Activated CD4-positive, alpha-beta memory T cell treated with anti-CD3 and anti-CD28 coated beads, Interleukin-2, amount 10 ng/mL, durations not matched to agents 7 days and 5 days (primary cell): Measurements from ENCODE around the gene TAPT1. TPM values are rescaled to one million over a fixed set of nuclear protein-coding genes. Genes with fewer than 3 reads are reported as not detected.
A peak's percentile ranks its signal among the peaks of the same experiment; 100 is the strongest.

Source experiments
- CTCF ChIA-PET: fragments of 350-600 bp; sonication (Branson Sonifier 250); formaldehyde crosslinking; loops from one replicate; lab custom pipeline; 2021; ENCODE audit warnings: antibody characterized with exemption, inconsistent platforms; lab: Charles Lee
- POLR2A ChIA-PET: fragments of 350-600 bp; sonication (Branson Sonifier 250); formaldehyde crosslinking; loops from one replicate; lab custom pipeline; 2021; ENCODE audit warnings: antibody characterized with exemption; lab: Charles Lee
- DNase-seq: peaks from one replicate; pipeline ENCODE4 v3.0.0-alpha.2; 2020
- H3K27ac Mint-ChIP-seq: one replicate; pipeline ENCODE4 v1.8.0; 2021; ENCODE audit warnings: mild to moderate bottlenecking, mixed read lengths
- H3K27me3 Mint-ChIP-seq: one replicate; pipeline ENCODE4 v1.8.0; 2021; ENCODE audit warnings: mixed read lengths
- H3K36me3 Mint-ChIP-seq: one replicate; pipeline ENCODE4 v1.8.0; 2021; ENCODE audit warnings: low read depth, mixed read lengths
- H3K4me1 Mint-ChIP-seq: one replicate; pipeline ENCODE4 v1.8.0; 2021; ENCODE audit warnings: mixed read lengths
- H3K4me3 Mint-ChIP-seq: one replicate; pipeline ENCODE4 v1.8.0; 2021; ENCODE audit warnings: mild to moderate bottlenecking, mixed read lengths
- H3K9me3 Mint-ChIP-seq: one replicate; pipeline ENCODE4 v1.8.0; 2021; ENCODE audit warnings: mixed read lengths
- total RNA-seq, 2 experiments: library from RNA; stranded (reverse); gene quantifications; one replicate each; pipeline ENCODE4 v1.2.3, GENCODE V29; 2021

TAPT1 gene
- total RNA-seq, 2 experiments from 2014 or later, result 44.2 to 52.6 TPM

- DNase-seq, result no peak
- no peak overlapping the region for H3K4me3 Mint-ChIP-seq
- peaks cover 46% of the 10 kb centered on the region for H3K4me1 Mint-ChIP-seq
- ChIA-PET CTCF (interaction anchor here (1.1 kb wide), 1 partner anchor 222 kb away, joined by 3 read pairs; no protein-coding TSS in a partner anchor), POLR2A (no interaction called here)
- peak overlapping the region; percentile 3 for H3K27ac Mint-ChIP-seq
- no peaks in the 10 kb centered on the region for H3K27me3 Mint-ChIP-seq
- no peaks in the 10 kb centered on the region for H3K9me3 Mint-ChIP-seq
- peaks cover 27% of the 10 kb centered on the region for H3K36me3 Mint-ChIP-seq
These were observed 3.2 kb downstream of the TAPT1 start for GRCh38 chr4:16222957-16223527.

DNA sequence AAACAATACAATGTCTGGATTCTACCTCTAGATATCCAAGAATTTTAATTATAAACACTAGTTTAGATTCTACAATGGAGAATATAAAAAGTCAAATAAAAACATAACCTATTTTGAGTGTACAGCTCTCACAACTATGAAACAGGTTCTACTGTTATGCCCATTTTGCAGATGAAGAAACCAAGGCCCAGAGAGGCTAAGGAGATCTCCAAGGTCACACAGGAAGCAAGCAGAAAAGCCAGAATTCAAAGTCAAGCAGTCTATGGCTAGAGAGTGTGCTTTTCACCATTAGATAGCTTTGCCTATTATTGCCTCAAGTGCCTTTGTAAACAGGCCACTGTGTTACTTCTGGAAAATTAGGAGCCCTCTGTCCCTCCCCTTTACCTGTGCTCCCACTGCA, 7.3 kb downstream of the TAPT1 start:
- Mint-ChIP-seq H3K27ac (no peak overlapping the region), H3K36me3 (peaks cover 47% of the 10 kb centered on the region), H3K9me3 (no peaks in the 10 kb centered on the region), H3K27me3 (no peaks in the 10 kb centered on the region), H3K4me3 (no peak overlapping the region), H3K4me1 (peaks cover 55% of the 10 kb centered on the region)
- POLR2A ChIA-PET, result interaction anchor here (0.9 to 1.9 kb wide), 2 partner anchors 9 to 15 kb away, joined by 3 to 7 read pairs; no protein-coding TSS in a partner anchor
- CTCF ChIA-PET, result interaction anchor here (2.2 to 2.3 kb wide), 2 partner anchors 10 to 13 kb away, joined by 8 to 18 read pairs; no protein-coding TSS in a partner anchor
- DNase-seq, result no peak

GRCh38 chr4:16217300-16218051, 8.8 kb downstream of the TAPT1 start:
- Mint-ChIP-seq H3K27me3 (no peaks in the 10 kb centered on the region), H3K9me3 (no peaks in the 10 kb centered on the region), H3K36me3 (peaks cover 50% of the 10 kb centered on the region), H3K4me3 (no peak overlapping the region), H3K4me1 (peaks cover 55% of the 10 kb centered on the region), H3K27ac (peak overlapping the region; percentile 9)
- DNase-seq, result no peak
- POLR2A ChIA-PET, result interaction anchor here (1.7 to 1.9 kb wide), 2 partner anchors 10 to 16 kb away, joined by 5 to 7 read pairs; no protein-coding TSS in a partner anchor
- CTCF ChIA-PET, result interaction anchor here (2.0 to 2.3 kb wide), 3 partner anchors 9 to 18 kb away, joined by 5 to 18 read pairs (median 8); no protein-coding TSS in a partner anchor

DNA sequence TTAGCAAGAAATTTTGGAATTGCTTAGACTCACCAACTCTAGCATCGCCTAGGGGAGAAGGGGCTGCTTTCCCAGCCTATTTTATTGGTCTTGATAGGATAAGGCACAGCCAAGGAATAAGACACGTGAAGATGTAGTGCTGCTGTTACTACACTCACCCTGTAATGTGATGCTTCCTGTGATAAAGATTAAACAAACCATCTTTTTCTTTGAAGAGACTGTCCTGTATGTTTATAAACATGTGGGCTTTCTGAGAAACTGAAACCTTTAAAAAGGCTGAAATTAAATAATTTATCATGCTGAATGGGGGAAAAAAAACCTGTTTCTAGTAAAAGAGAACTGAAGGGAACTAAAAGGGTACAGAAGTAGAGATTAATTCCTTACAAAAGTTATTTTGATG, 13.2 kb downstream of the TAPT1 start:
- no peak for DNase-seq
- Mint-ChIP-seq H3K9me3 (no peaks in the 10 kb centered on the region), H3K4me3 (no peak overlapping the region), H3K36me3 (peaks cover 49% of the 10 kb centered on the region), H3K27me3 (no peaks in the 10 kb centered on the region), H3K4me1 (peaks cover 52% of the 10 kb centered on the region), H3K27ac (peak overlapping the region; percentile 29)
- POLR2A ChIA-PET, result interaction anchor here (0.9 to 4.0 kb wide), 4 partner anchors 8 to 15 kb away, joined by 3 to 15 read pairs (median 5); no protein-coding TSS in a partner anchor
- CTCF ChIA-PET, result interaction anchor here (1.3 to 1.5 kb wide), 2 partner anchors 7 to 14 kb away, joined by 5 to 6 read pairs; no protein-coding TSS in a partner anchor

DNA sequence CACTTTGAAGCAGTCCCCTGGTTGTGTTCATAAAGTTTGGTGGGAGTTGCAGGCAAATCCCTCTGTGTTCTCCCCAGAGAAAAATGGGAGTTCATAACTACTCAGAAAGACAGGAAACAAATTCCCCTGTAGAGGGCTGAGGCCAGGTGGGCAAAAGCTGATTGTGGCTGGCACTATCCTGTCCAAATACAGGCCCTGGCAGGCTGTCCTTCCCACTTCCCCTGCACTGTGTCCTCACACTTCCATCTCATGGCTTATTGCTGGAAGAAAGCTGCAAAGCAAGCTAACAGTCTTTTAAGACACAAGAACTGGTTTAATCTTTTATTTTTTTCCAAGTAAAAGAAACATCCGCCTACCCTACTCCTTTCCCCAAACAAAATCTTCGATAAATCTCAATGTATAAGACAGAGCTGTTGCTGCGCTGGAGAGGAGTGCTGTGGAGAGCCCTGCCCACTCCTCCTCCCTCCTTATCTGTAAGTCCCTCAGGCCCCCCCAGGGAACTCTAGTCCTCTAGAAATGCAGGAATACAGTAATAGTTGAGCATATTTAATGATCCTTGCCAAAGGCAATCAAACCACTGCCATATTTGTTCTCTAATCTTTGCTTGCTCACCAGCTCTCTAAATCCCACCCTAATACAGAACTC, 14.0 kb downstream of the TAPT1 start:
- Mint-ChIP-seq H3K4me3 (no peak overlapping the region), H3K9me3 (no peaks in the 10 kb centered on the region), H3K36me3 (peaks cover 44% of the 10 kb centered on the region), H3K27me3 (no peaks in the 10 kb centered on the region), H3K4me1 (peaks cover 49% of the 10 kb centered on the region), H3K27ac (no peak overlapping the region)
- ChIA-PET CTCF (interaction anchor here (1.3 kb wide), 1 partner anchor 15 kb away, joined by 5 read pairs; no protein-coding TSS in a partner anchor), POLR2A (interaction anchor here (0.9 to 4.0 kb wide), 3 partner anchors 9 to 16 kb away, joined by 3 to 15 read pairs (median 6); no protein-coding TSS in a partner anchor)
- no peak for DNase-seq

- Mint-ChIP-seq H3K9me3 (no peaks in the 10 kb centered on the region), H3K27me3 (no peaks in the 10 kb centered on the region), H3K4me3 (no peak overlapping the region), H3K4me1 (peaks cover 29% of the 10 kb centered on the region), H3K27ac (no peak overlapping the region), H3K36me3 (peaks cover 8% of the 10 kb centered on the region)
- ChIA-PET POLR2A (no interaction called here), CTCF (interaction anchor here (1.0 to 2.5 kb wide), 5 partner anchors 11 to 57 kb away, joined by 4 to 18 read pairs (median 8); no protein-coding TSS in a partner anchor)
- DNase-seq, result no peak
These were observed 18.9 kb downstream of the TAPT1 start for GRCh38 chr4:16207409-16207808.

DNA sequence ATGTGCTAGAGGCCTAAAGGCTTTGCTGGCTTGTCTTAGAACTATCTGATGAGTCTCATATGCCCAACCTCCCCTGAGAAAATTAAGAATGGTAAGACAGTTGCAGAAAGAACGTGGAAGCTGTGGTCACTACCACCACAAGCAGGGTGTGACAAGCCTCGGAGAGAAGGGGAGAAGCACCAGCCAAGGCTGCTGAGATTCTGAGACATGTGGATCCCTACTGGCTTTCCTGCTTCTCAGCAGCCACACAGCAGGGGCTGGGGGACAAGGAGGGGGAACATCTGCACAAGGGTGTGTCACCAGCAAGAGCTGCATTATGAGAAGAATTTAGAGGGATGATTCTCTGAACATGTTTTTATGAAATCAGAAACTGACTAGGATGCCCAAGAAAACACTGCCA, 19.4 kb downstream of the TAPT1 start:
- Mint-ChIP-seq H3K4me1 (peaks cover 23% of the 10 kb centered on the region), H3K27ac (no peak overlapping the region), H3K36me3 (peaks cover 7% of the 10 kb centered on the region), H3K4me3 (no peak overlapping the region), H3K27me3 (no peaks in the 10 kb centered on the region), H3K9me3 (no peaks in the 10 kb centered on the region)
- ChIA-PET CTCF (interaction anchor here (1.2 to 2.5 kb wide), 5 partner anchors 11 to 60 kb away, joined by 3 to 18 read pairs (median 5); no protein-coding TSS in a partner anchor), POLR2A (interaction anchor here (1.5 kb wide), 1 partner anchor 20 kb away, joined by 3 read pairs; the partner anchor contains the start of gene TAPT1)
- no peak for DNase-seq

GRCh38 chr4:16206301-16206700, 20.0 kb downstream of the TAPT1 start:
- no peak for DNase-seq

GRCh38 chr4:16205298-16206164, 20.7 kb downstream of the TAPT1 start:
- peaks cover 23% of the 10 kb centered on the region for H3K4me1 Mint-ChIP-seq
- CTCF ChIA-PET, result interaction anchor here (0.6 to 2.5 kb wide), 21 partner anchors 8 to 553 kb away, joined by 3 to 18 read pairs (median 5); no protein-coding TSS in a partner anchor
- no peaks in the 10 kb centered on the region for H3K9me3 Mint-ChIP-seq
- no peak overlapping the region for H3K4me3 Mint-ChIP-seq
- H3K27ac Mint-ChIP-seq, result no peak overlapping the region
- H3K27me3 Mint-ChIP-seq, result no peaks in the 10 kb centered on the region
- POLR2A ChIA-PET, result interaction anchor here (1.0 to 1.5 kb wide), 3 partner anchors 9 to 21 kb away, joined by 3 to 4 read pairs (median 4); partner anchors contain the start of gene TAPT1
- no peak for DNase-seq
- H3K36me3 Mint-ChIP-seq, result peaks cover 6% of the 10 kb centered on the region

More at GRCh38 chr4:16206301-16206700, 20.0 kb downstream of the TAPT1 start:
- Mint-ChIP-seq H3K36me3 (peaks cover 7% of the 10 kb centered on the region), H3K27ac (no peak overlapping the region), H3K9me3 (no peaks in the 10 kb centered on the region), H3K4me3 (no peak overlapping the region), H3K4me1 (peaks cover 23% of the 10 kb centered on the region), H3K27me3 (no peaks in the 10 kb centered on the region)
- POLR2A ChIA-PET, result interaction anchor here (1.0 to 1.5 kb wide), 3 partner anchors 8 to 20 kb away, joined by 3 to 4 read pairs (median 4); partner anchors contain the start of gene TAPT1
- CTCF ChIA-PET, result interaction anchor here (0.6 to 2.5 kb wide), 20 partner anchors 8 to 202 kb away, joined by 3 to 18 read pairs (median 5); no protein-coding TSS in a partner anchor

DNA sequence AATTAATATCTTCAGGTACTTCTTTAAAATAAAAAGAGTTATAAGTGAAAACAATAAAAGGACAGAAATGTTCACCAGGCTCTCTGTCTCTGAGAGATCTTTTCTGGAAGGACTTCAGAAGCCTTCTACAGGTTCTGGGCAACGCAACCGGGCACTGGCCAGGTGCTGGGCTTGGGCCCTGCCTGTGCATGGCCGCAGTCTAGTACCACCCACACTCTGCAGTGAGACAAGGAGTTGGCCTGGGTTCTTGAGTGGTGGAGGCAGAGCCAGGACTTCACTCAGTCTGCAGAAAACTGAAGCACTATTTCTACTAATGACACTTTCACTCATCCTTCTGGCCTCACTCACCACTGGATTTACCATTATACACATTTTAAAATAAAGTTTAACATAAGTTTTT, 21.8 kb downstream of the TAPT1 start:
- ChIA-PET POLR2A (no interaction called here), CTCF (no interaction called here)
- no peaks in the 10 kb centered on the region for H3K27me3 Mint-ChIP-seq
- H3K4me3 Mint-ChIP-seq, result no peak overlapping the region
- no peak overlapping the region for H3K27ac Mint-ChIP-seq
- no peak for DNase-seq
- H3K9me3 Mint-ChIP-seq, result no peaks in the 10 kb centered on the region
- H3K36me3 Mint-ChIP-seq, result peaks cover 4% of the 10 kb centered on the region
- peaks cover 23% of the 10 kb centered on the region for H3K4me1 Mint-ChIP-seq

GRCh38 chr4:16203083-16203482, 23.2 kb downstream of the TAPT1 start:
- Mint-ChIP-seq H3K4me3 (no peak overlapping the region), H3K4me1 (peaks cover 21% of the 10 kb centered on the region), H3K36me3 (no peaks in the 10 kb centered on the region), H3K27ac (no peak overlapping the region), H3K27me3 (no peaks in the 10 kb centered on the region), H3K9me3 (no peaks in the 10 kb centered on the region)
- no peak for DNase-seq
- ChIA-PET POLR2A (no interaction called here), CTCF (no interaction called here)
